Medulla oblongata (tissue), 1 donor: ENCODE data around the gene DGLUCY.
"Not testable (repeated sequence)": the region's sequence is repeated elsewhere in the genome, so short reads cannot be mapped to it uniquely, and the experiment has no call there.

ENCODE experiments used
- DNase-seq: peaks from one replicate; pipeline ENCODE4 v3.0.0-alpha.2; 2015; ENCODE audit errors: extremely low spot score

Gene DGLUCY

GRCh38 chr14:91108941-91109611 is 4.8 kb upstream of the DGLUCY start:
- DNase-seq = no peak

GRCh38 chr14:91111443-91111842 is 2.4 kb upstream of the DGLUCY start:
- DNase-seq = no peak

- no peak for DNase-seq
These were observed 1.7 kb upstream of the DGLUCY start for GRCh38 chr14:91112194-91112593.

DNA sequence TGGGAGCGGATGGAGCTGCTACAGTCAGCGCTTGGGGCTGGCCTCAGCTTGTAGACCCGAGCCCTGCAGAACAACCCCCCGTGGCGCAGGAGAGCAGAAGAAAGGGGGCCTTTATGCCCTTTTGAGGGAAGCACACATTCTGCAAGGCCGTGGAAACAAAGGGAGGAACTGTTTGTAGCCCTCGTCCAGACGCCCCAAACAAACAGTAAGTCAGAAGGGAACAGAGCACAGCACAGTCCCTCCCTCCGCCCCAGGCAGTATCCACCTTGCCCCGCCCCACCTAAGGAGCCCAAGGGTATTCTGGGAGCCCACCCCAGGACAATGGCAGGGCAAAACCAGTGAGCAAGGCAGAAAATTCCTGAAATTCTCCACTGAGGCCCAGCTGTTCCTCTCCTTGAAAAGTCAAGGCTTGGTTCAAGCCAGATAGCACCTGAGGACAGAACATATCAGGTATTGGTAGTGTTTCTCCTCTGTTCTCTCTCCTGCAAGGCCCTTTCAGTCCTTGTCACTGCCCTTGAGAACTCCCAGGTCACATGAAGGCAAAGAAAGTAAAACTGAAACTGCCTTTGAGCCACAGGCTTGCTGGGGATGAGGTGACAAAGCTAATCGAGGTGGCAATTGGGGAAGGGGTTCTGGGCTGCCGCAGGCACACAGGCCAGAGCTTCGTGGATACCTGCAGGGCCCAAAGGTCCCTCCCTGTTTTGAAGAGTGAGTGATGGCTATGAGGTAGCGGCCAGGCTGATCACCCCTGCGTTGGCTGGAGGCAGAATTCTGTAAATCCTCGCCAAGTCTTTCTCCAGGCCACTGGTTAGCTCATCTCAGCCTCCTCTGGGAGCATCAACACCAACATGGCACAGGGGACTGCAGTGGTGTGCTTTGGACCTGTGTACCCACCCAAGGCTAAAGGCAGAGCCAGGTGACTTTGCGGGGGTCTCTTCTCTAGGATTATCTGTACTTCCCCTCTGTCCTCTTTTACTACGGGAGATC is 499 bp downstream of the DGLUCY start:
- peak; percentile 96 for DNase-seq

GRCh38 chr14:91115986-91116770 is 2.3 kb downstream of the DGLUCY start:
- peak; percentile 43 for DNase-seq

GRCh38 chr14:91116913-91117588 is 3.2 kb downstream of the DGLUCY start:
- no peak for DNase-seq

- DNase-seq = no peak
These were observed 4.1 kb downstream of the DGLUCY start for GRCh38 chr14:91117960-91118359.

DNA sequence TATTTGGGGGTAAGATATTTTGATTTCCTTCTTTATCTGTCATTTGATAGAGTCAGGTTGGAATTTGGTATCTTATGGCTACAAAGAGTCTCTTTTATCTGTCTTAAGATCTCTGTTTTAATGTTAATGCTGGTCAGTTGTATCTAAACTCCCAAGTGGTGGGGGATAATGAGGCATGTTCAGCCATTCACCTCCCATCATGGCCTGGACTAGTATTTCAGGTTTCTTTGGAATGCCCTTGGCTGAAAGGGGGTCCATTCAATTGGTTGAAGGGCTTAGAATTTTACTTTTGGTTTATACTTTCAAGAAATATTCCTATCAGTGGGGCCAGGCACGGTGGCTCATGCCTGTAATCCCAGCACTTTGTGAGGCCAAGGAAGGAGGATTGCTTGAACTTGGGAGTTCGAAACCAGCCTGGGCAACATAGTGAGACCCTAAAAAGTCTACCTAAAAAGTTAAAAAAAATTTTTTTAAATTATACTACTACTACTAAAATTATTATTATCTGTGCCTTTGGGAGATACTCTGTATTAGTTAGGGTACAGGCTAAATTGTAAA is 4.7 kb downstream of the DGLUCY start:
- no peak for DNase-seq

GRCh38 chr14:91119556-91120311 is 5.9 kb downstream of the DGLUCY start:
- no peak for DNase-seq

- no peak for DNase-seq
These were observed 9.3 kb downstream of the DGLUCY start for GRCh38 chr14:91123201-91123600.

GRCh38 chr14:91124406-91125270 is 10.8 kb downstream of the DGLUCY start:
- DNase-seq = not testable (repeated sequence)

DNA sequence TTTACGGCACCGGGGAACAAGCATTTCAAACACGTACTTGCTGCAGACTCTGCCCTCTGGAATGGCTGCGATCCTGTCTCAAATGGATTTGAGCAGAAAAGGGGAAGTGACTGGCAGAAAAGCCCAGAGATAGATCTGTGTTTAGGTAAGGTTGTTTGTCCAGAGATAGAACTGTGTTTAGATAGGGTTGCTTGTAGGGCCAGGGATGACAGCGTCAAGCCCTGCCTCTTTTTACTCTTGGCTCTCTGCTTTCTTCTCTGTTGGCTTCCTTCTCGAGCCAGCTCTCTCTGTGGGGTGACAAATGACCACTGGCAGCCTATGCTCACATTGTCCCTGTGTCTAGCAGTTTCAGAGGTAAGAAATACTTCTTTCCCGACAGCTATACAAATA is 11.4 kb downstream of the DGLUCY start:
- peak; percentile 45 for DNase-seq

DNA sequence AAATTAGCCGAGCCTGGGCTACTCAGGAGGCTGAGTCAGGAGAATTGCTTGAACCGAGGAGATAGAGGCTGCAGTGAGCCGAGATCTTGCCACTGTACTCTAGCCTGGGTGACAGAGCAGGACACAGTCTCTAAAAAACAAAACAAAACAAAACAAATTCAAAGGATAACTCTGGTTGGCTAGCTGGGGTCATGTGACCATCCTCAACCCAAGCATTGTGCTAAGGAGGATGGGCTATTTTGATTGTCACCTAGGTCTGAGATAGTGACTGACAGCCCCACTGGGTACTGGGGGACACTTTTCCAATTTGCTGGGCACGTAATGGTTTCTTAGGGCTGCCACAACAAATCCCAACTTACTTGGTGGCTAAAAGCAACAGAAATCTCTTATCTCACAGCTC is 11.9 kb downstream of the DGLUCY start:
- DNase-seq = no peak

DNA sequence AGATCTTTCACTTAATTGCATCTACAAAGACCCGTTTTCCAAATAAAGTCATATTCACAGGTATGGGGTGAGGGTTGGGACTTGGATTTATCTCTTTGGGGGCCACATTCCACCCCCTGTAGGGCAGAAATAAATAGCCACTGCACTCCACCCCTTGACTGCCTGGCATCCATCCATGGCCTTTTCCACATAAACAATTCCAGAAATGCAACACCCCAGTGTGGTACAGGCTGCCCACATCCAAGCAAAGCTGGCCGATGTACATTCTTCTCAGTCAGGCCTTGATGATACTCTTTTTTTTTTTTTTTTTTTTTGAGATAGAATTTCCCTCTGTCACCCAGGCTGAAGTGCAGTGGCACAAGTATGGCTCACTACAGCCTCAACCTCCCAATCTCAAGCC is 12.9 kb downstream of the DGLUCY start:
- no peak for DNase-seq

DNA sequence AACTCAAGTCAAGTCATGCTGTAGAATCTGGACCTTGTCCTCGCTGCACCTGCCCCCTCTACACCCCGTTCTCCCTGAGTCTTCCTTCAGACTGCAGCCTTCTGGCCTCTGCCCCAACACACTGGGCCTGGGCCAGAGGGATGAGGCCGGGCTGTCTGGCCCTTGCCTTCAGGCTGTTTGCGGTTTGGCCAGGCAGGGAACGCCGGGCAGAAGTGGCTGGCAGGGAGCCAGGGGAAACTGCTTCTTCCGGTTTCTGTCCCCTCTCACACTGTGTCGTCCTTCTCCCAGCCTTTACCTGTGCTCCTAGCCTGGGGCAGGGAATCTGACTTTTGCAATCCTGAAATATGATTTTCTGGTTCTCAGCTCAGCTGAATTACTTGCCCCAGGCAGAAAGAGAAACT is 13.5 kb downstream of the DGLUCY start:
- no peak for DNase-seq

DNA sequence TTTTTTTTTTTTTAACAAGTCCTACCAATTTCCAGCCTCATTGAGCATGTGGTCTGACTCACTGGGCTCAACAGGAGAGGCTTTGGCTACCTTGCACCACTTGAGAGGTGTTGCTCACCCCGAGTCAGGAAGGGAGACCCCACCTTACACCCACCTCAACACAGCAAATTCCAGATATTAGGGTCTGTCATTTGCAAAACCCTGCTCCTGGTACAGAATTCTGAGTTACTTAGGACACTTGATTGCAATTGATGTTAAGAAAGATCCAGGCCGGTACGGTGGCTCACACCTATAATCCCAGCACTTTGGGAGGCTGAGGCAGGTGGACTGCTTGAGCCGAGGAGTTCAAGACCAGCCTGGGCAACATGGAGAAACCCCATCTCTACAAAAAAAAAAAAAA is 14.1 kb downstream of the DGLUCY start:
- no peak for DNase-seq

GRCh38 chr14:91128699-91129098 is 14.8 kb downstream of the DGLUCY start:
- DNase-seq = no peak

- DNase-seq = no peak
These were observed 15.4 kb downstream of the DGLUCY start for GRCh38 chr14:91129261-91129660.

GRCh38 chr14:91135039-91135438 is 21.2 kb downstream of the DGLUCY start:
- no peak for DNase-seq
